Measurements from ENCODE around the gene UROC1.
A peak's percentile ranks its signal among the peaks of the same experiment; 100 is the strongest.

UROC1 gene

DNA sequence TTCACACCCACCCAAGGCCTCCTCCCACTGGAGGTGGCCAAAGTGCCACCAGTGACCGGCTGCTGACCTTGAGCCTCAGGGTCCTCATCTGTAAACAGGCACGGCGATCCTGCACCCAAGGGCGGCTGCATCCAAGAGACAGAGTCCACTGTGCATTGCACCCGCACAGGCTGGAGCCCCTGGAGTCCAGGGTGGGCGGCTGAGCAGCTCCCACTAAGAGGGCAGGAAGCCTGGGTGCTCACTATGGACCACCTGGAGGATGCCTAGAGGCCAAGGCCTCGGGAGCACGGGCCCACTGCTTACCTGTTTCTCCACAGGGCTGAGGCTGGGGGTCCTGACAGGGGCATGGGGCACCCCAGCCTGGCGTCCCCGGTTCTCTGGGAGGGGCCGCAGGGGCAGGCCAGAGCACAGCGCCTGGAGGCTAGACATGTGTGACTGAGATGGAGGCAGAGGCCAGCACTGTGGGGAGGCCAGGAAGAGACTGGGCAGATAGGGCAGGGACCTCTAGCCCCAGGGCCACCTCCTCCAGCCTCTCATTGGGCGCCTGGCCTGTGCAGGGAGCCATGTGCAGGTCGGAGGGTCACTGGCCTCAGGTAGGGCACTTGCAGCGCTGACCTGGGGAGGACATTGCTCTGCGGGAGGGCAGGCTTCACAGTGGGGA lies at the start of gene UROC1:
Gene UROC1, minus strand, starts transcription at position 483 of the 661 bp plus-strand sequence. Its CDS starts 54 bp downstream, at position 429.
- no peak for DNase-seq (ENCODE audit: low spot score)

GRCh38 chr3:126562737-126563276 lies 45.2 kb upstream of the UROC1 start:
- no peak for DNase-seq (ENCODE audit: low spot score)

DNA sequence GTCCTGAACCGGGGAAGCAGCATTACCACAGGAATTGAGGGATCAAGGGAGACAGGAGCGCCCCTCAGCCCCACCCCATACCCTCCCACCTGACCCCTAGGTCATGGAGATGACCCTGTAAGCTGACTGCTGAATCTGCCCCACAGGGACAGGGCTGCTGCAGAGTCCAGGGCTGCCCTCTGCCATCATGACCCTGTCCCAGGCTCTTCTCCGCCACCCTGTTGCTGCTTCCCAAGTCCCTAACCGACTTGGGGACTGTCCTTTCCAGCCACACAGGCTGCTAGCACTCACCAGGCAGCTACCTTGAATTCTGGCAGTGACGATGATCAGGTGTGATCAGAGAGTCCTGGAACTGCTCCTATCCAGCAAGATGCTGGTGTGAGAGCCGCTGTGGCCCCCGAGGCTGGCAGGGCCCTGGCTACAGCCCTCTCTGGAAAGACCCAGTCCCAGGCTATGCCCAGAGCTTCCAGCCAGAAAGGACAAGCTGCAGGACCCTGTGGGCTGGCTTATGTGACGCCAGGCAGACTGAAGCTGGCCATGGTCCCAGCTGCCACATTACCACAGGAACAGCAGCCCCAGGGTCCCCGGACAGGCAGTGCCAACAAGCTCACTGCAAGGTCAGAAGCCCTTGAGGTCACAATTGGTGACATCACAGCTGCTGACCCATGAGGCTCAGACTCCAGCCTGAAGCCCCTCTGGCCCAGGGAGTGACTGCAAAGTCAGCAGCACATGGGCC lies 40.9 kb upstream of the UROC1 start, which contains the start of gene C3orf22:
Gene C3orf22, minus strand, starts transcription at position 597 of the 736 bp plus-strand sequence. CDS start 5,542 bp downstream, outside the sequence.
- DNase-seq (ENCODE audit: low spot score), result no peak

DNA sequence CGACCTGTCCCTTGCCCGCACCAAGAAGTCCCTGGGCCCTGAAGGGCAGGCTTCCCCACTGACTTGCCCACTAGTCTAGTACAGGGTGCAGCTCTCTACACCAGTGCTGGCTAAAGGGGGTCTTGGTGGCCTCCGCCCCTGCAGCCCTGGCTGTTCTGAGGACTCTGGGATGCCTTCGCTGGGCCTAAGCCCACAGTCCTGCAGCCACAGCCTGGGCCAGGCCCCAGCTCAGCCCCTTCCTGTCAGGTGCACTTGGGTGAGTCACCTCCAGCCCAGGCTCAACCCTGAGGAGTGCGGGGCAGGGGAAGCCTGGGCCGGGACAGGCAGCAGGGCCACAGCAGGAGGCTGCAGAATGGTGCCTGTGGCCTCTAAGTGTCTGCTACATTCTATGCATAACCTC lies 40.2 kb upstream of the UROC1 start:
- no peak for DNase-seq (ENCODE audit: low spot score)

DNA sequence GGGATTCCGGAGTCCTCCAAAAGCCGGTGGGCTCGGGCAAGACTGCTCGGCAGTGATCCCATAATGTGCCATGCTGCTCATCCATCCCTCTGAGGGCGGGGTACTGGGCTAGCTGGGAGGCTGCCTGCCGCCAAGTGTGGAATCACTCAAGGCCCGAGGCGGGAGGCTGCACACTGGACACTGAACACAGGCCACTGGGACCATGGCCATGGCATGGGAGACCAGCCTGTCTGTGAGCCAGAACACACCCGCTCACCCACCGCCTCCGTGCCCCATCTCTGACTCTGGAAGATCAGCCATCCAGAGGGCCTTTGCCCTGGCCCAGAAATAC lies 39.8 kb upstream of the UROC1 start:
- no peak for DNase-seq (ENCODE audit: low spot score)

GRCh38 chr3:126556637-126557414 lies 39.3 kb upstream of the UROC1 start:
- no peak for DNase-seq (ENCODE audit: low spot score)

- DNase-seq (ENCODE audit: low spot score), result no peak
These were observed 38.4 kb upstream of the UROC1 start for GRCh38 chr3:126555795-126556636.

DNA sequence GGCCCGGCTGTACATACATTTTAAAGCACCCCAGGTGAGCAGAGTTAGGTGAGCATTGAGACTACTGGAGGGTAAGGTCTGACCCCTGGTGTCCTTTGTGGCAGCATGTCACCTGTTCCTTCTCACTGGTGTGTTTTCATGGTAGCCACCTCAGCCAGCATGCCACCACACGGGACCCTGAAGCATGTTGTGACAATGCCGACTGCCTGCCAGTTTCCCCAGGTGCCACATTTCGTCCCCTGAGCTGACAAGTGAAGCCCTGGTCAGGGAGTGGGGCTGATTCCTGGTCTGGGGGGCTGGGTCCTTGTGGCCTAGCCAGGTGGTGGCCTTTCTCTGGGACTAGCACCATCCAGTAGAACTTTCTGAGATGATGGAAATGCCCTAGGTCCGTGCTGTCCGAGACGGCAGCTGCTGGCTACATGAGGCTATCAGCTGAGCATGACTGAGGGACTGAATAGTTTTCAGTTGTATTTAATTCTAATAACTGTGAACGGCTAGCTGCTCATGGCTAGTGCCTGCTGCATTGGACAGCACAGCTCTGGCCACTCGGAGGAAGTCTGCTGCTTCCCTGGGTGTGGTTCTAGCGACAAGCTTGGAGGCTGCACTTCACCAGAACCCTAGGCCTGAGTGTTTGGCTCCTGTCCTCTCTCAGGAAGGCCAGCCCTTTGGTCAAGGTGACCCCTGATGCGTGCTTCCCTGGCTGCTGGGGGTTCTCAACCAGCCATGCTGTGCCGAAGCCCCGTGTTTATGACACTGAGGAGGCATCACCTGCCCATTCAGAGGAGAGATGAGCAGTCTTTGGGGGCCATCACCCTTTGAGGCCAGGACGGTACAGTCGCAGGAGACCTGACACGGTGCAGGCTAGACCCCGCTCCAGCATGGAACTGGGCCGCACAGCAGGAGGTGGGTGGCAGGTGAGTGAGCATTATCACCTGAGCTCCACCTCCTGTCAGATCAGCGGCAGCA lies 37.3 kb upstream of the UROC1 start:
- DNase-seq (ENCODE audit: low spot score), result no peak

- DNase-seq (ENCODE audit: low spot score), result no peak
These were observed 35.9 kb upstream of the UROC1 start for GRCh38 chr3:126553284-126554084.

DNA sequence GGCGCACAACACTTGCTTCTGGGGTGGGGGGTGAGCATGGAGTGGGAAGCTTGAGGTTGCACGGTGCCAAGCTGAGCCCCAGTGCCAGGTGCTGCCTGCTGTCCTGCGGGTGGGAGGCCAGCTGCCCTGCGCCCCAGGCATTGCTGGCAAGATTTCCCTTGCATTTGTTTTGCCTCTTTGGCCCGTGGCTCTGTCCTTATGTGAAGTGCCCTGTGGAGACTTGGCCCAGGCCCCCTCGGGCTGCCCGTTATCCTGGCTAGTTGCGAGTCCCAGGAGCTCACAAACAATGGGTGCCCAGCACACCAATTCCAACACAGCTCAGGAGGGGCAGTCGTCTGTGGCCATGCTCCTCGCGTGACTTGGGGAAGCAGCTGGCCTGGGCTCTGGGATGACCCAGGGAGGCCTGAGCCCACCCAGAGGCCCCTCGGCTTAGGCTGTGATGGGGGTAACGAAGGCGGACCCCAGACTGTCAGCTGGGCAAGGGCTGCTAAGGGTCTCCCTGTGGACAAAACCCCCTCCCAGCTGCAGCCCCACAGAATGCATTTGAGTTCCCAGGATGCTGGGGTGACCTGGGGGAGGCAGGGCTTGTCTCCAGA lies 35.2 kb upstream of the UROC1 start:
- peak; percentile 58 for DNase-seq (ENCODE audit: low spot score)

- DNase-seq (ENCODE audit: low spot score), result peak; percentile 25
These were observed 34.5 kb upstream of the UROC1 start for GRCh38 chr3:126551839-126552687.

DNA sequence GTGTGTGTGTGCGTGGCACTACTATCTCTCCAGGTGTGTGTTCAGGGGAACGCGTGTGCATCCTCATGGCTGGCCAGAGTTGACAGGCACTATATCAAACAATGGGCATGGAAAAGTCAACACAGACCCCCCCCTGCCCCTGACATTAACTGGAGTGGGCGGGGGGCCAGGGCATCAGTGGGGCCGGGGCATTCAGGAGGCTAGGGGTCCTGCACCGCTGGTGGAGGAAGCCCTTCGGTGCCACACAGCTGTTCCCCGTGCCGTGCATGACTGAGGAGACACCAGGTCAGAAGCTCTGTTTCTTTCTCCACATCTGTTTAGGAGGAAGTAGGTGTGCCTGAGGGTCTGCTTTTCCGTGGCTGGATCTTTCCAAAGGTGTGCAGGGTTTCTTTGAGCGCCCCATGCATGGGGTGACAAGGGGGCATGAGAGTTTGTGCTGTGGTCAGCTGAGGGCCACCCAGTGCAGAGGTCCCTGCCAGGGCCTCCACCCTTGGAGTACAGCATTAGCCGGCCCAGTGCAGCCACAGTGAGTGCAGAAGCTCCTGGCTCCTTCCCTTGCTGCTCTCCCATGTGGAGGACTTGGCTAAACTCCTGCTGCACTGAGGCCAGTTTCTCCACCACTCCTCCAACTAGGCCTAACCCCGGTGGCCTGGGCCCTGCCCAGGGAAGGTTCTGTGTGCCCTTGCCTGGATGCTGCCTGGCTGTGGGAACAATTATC lies 33.7 kb upstream of the UROC1 start:
- DNase-seq (ENCODE audit: low spot score), result peak; percentile 64

- no peak for DNase-seq (ENCODE audit: low spot score)
These were observed 33.0 kb upstream of the UROC1 start for GRCh38 chr3:126550488-126551051.

- no peak for DNase-seq (ENCODE audit: low spot score)
These were observed 32.4 kb upstream of the UROC1 start for GRCh38 chr3:126549861-126550487.

DNA sequence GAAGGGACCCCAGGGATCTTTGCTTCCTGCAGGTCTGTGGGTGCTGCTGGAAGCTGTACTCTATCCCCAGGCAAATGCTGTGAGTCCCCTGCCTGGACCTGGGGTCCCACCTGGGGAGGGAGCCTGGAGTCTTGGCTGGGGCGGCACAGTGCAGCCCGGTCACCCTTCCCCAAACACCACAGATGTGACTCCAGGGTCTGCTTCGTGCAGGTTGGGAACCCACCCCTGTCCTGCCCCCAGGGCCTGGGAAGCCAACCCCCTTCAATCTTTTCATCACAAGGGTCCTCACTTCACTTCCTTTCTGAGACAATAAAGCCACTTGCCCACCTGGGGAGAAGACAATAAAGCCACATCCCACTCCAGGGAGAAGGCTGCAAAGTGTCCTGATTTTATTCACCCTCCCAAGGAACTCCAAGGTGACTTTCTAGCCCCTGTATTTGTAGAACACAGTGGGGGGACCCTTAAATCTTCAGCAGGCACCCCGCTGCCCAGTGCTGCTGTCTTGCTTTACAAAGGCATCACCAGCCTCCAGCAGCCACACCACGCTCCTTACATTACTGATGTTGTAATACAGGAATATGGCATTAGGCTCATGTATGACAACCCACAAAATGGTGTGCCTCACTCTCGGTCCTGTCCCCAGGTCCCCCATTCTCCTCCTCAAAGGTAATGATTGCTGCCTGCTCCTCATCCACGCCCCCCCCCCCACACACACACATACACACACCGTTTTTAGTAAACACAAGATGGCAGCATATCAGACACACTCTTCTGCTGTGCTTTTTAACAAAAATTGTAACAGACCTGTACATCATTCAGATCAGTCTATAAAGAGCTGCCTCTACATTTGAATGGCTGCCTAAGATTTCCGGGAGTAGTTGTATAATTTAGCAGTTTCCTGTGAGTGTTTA lies 31.2 kb upstream of the UROC1 start:
- DNase-seq (ENCODE audit: low spot score), result no peak

DNA sequence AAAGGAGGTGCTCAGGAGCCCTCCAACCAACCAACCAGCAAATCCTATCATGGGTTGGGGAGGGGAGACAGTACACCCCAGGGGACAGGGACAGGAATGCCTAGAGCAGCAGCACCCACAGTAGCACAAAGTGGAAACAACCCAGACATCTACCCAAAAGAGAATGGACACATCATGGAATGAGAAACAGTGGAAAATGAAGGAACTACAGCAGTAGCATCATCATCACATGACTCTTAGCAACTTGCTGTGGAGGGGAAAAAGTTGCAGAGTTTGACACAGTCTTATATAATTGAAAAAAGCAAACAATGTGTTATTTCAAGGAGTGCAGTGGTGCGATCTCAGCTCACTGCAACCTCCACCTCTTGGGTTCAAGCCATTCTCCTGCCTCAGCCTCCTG lies 30.1 kb upstream of the UROC1 start:
- DNase-seq (ENCODE audit: low spot score), result no peak
